DND-41 (cell line): ENCODE measurements around the gene IL17F.

Source experiments
- CTCF ChIP-seq: IDR thresholded peaks from 2 replicates; pipeline ENCODE4 v1.5.1; 2012; ENCODE audit warnings: borderline replicate concordance, low read length, moderate library complexity, mild to moderate bottlenecking; ENCODE audit not compliant: poor library complexity, severe bottlenecking; ENCODE audit errors: extremely low read depth
- EZH2 ChIP-seq: IDR thresholded peaks from 3 replicates; pipeline ENCODE4 v1.6.1; 2012; ENCODE audit warnings: borderline replicate concordance, low read depth, mild to moderate bottlenecking, moderate library complexity, low read length, inconsistent platforms; ENCODE audit not compliant: severe bottlenecking

- TF ChIP-seq CTCF (no peak), EZH2 (no peak)
Measured at GRCh38 chr6:52244400-52244799, at the start of gene IL17F.
